Chondrocyte (in vitro differentiated cells): ENCODE data around the gene TIAM2. TPM values are rescaled to one million over a fixed set of nuclear protein-coding genes. Genes with fewer than 3 reads are reported as not detected.
A peak's percentile ranks its signal among the peaks of the same experiment; 100 is the strongest.

Experiments
- DNase-seq: peaks from one replicate; pipeline ENCODE4 v3.0.0; 2021; ENCODE audit warnings: mixed read lengths, low spot score
- H3K27ac Mint-ChIP-seq: one replicate; pipeline ENCODE4 v1.8.0; 2021; ENCODE audit warnings: mild to moderate bottlenecking, moderate library complexity, mixed read lengths; ENCODE audit not compliant: unreplicated experiment
- H3K27me3 Mint-ChIP-seq: 2 replicates; pipeline ENCODE4 v1.8.0; 2021; ENCODE audit warnings: low read depth, mixed read lengths
- H3K36me3 Mint-ChIP-seq: 2 replicates; pipeline ENCODE4 v1.8.0; 2021; ENCODE audit warnings: low read depth, mixed read lengths
- H3K4me1 Mint-ChIP-seq: 2 replicates; pipeline ENCODE4 v1.8.0; 2021; ENCODE audit warnings: low read depth, mild to moderate bottlenecking, mixed read lengths
- H3K4me3 Mint-ChIP-seq: one replicate; pipeline ENCODE4 v1.8.0; 2021; ENCODE audit warnings: mild to moderate bottlenecking, moderate library complexity, mixed read lengths; ENCODE audit not compliant: unreplicated experiment
- H3K9me3 Mint-ChIP-seq: 2 replicates; pipeline ENCODE4 v1.8.0; 2021; ENCODE audit warnings: low read depth, mixed read lengths
- CTCF ChIP-seq: fragments of 200-600 bp; sonication (generic); IDR thresholded peaks from 2 replicates; pipeline ENCODE4 v1.5.0; 2021; ENCODE audit warnings: antibody characterized with exemption, mild to moderate bottlenecking, moderate library complexity
- total RNA-seq: library from RNA; stranded (reverse); gene quantifications from 3 replicates; pipeline ENCODE4 v1.2.1, GENCODE V29; 2021

The TIAM2 gene
- total RNA-seq, 1 donor from 2014 or later, result 13.8 TPM

GRCh38 chr6:155078331-155078745 lies 83.2 kb downstream of the TIAM2 start:
- no peaks in the 10 kb centered on the region for H3K9me3 Mint-ChIP-seq
- no peak for TF ChIP-seq CTCF
- peaks cover 1% of the 10 kb centered on the region for H3K36me3 Mint-ChIP-seq
- H3K4me1 Mint-ChIP-seq, result peaks cover 6% of the 10 kb centered on the region
- H3K27me3 Mint-ChIP-seq, result no peaks in the 10 kb centered on the region
- DNase-seq, result no peak
- H3K27ac Mint-ChIP-seq, result no peak overlapping the region
- no peak overlapping the region for H3K4me3 Mint-ChIP-seq

- Mint-ChIP-seq H3K36me3 (peaks cover 1% of the 10 kb centered on the region), H3K4me3 (no peak overlapping the region)
- DNase-seq, result no peak
Measured at GRCh38 chr6:155079985-155080452, 84.9 kb downstream of the TIAM2 start.

GRCh38 chr6:155080881-155081845 lies 86.0 kb downstream of the TIAM2 start:
- DNase-seq, result no peak
- H3K27ac Mint-ChIP-seq, result no peak overlapping the region
- no peaks in the 10 kb centered on the region for H3K27me3 Mint-ChIP-seq
- H3K9me3 Mint-ChIP-seq, result no peaks in the 10 kb centered on the region
- H3K4me3 Mint-ChIP-seq, result no peak overlapping the region
- peaks cover 19% of the 10 kb centered on the region for H3K4me1 Mint-ChIP-seq
- TF ChIP-seq CTCF, result no peak
- H3K36me3 Mint-ChIP-seq, result peaks cover 1% of the 10 kb centered on the region

More at GRCh38 chr6:155079985-155080452, 84.9 kb downstream of the TIAM2 start:
- H3K27ac Mint-ChIP-seq, result peak overlapping the region; percentile 1
- TF ChIP-seq CTCF, result no peak
- no peaks in the 10 kb centered on the region for H3K27me3 Mint-ChIP-seq
- H3K4me1 Mint-ChIP-seq, result peaks cover 14% of the 10 kb centered on the region
- no peaks in the 10 kb centered on the region for H3K9me3 Mint-ChIP-seq

- no peaks in the 10 kb centered on the region for H3K9me3 Mint-ChIP-seq
- no peak overlapping the region for H3K4me3 Mint-ChIP-seq
- H3K27ac Mint-ChIP-seq, result no peak overlapping the region
- no peak for TF ChIP-seq CTCF
- H3K27me3 Mint-ChIP-seq, result no peaks in the 10 kb centered on the region
- H3K36me3 Mint-ChIP-seq, result no peaks in the 10 kb centered on the region
- DNase-seq, result no peak
- H3K4me1 Mint-ChIP-seq, result peaks cover 19% of the 10 kb centered on the region
Measured at GRCh38 chr6:155084431-155085123, 89.5 kb downstream of the TIAM2 start.

- H3K27me3 Mint-ChIP-seq, result no peaks in the 10 kb centered on the region
- no peak overlapping the region for H3K27ac Mint-ChIP-seq
- no peak for TF ChIP-seq CTCF
- H3K9me3 Mint-ChIP-seq, result no peaks in the 10 kb centered on the region
- DNase-seq, result no peak
- H3K36me3 Mint-ChIP-seq, result no peaks in the 10 kb centered on the region
- no peak overlapping the region for H3K4me3 Mint-ChIP-seq
- peaks cover 15% of the 10 kb centered on the region for H3K4me1 Mint-ChIP-seq
Measured at GRCh38 chr6:155085582-155086257, 90.6 kb downstream of the TIAM2 start.
